Stomach (tissue), 4 donors: ENCODE measurements around the gene PINK1.

Source experiments
- POLR2A ChIP-seq, 4 donors: fragments of 450-650 bp; IDR thresholded peaks; one replicate each; pipeline ENCODE4 v1.6.1; 2016; ENCODE audit warnings: antibody characterized with exemption in 4 of 4, control low read depth in 2 of 4, mild to moderate bottlenecking in 1 of 4, moderate library complexity in 1 of 4
- POLR2AphosphoS5 ChIP-seq, 3 donors: sonication (generic); formaldehyde crosslinking; IDR thresholded peaks; one replicate each; pipeline ENCODE4 v1.6.1; 2016; ENCODE audit warnings: antibody characterized with exemption in 3 of 3
- TF ChIP-seq, protein P1 (sequence below), 7 experiments: fragments of 450-650 bp in 4 of 7; fragments of 200-600 bp in 3 of 7; sonication (generic) in 3 of 7; IDR thresholded peaks; one replicate each; pipeline ENCODE4 v1.5.1; 2016 to 2019; ENCODE audit warnings: antibody characterized with exemption in 7 of 7, control low read depth in 2 of 7, mild to moderate bottlenecking in 1 of 7

DNA sequence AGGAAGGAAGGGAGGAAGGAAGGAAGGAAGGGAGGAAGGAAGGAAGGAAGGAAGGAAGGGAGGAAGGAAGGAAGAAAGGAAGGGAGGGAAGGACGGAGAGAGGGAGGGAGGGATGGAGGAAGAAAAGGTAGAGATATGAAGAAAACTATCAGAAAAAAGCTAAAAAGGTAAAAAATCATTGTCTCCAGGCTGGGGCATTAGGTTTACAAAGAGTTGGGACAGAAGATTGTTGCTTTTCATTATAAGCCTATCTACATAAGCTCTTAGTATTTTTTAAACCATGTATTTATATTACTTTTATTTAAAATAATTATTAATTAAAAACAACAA lies 7.2 kb upstream of the PINK1 start:
- TF ChIP-seq, protein P1, sequence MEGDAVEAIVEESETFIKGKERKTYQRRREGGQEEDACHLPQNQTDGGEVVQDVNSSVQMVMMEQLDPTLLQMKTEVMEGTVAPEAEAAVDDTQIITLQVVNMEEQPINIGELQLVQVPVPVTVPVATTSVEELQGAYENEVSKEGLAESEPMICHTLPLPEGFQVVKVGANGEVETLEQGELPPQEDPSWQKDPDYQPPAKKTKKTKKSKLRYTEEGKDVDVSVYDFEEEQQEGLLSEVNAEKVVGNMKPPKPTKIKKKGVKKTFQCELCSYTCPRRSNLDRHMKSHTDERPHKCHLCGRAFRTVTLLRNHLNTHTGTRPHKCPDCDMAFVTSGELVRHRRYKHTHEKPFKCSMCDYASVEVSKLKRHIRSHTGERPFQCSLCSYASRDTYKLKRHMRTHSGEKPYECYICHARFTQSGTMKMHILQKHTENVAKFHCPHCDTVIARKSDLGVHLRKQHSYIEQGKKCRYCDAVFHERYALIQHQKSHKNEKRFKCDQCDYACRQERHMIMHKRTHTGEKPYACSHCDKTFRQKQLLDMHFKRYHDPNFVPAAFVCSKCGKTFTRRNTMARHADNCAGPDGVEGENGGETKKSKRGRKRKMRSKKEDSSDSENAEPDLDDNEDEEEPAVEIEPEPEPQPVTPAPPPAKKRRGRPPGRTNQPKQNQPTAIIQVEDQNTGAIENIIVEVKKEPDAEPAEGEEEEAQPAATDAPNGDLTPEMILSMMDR (IDR thresholded peaks at IDR 0.05): no peak
- TF ChIP-seq POLR2A (IDR thresholded peaks at IDR 0.05) (no peak), POLR2AphosphoS5 (IDR thresholded peaks at IDR 0.05) (no peak)
